GM18868 (cell line): Measurements from ENCODE around the gene CHMP1B.
A peak's percentile ranks its signal among the peaks of the same experiment; 100 is the strongest.

ENCODE experiments used
- ATAC-seq: cut with Tn5 transposase; IDR thresholded peaks from one replicate; pipeline ENCODE4 v1.9.1; 2021; ENCODE audit warnings: mild to moderate bottlenecking, moderate library complexity; ENCODE audit not compliant: unreplicated experiment

CHMP1B gene, protein sequence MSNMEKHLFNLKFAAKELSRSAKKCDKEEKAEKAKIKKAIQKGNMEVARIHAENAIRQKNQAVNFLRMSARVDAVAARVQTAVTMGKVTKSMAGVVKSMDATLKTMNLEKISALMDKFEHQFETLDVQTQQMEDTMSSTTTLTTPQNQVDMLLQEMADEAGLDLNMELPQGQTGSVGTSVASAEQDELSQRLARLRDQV

DNA sequence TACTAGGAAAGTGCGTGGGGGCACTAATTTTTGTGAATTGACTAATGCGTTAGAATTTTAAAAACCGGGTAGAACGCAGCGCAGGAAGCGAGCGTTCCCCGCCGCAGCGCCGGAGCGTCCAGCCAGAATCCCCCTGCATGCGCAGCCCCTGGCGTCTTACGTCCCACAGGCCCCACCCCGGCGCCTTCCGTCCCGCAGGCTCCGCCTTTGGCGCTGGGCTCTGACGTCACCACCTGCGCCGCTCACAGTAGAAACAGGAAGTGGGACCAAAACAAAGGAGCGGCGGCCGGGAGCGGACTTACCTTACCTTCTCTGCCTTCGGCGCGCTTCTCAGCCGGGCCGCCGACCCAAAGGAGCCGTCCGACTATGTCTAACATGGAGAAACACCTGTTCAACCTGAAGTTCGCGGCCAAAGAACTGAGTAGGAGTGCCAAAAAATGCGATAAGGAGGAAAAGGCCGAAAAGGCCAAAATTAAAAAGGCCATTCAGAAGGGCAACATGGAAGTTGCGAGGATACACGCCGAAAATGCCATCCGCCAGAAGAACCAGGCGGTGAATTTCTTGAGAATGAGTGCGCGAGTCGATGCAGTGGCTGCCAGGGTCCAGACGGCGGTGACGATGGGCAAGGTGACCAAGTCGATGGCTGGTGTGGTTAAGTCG, at the start of gene CHMP1B:
Gene CHMP1B, plus strand, starts transcription at position 268 of the 660 bp plus-strand sequence. Its CDS starts 99 bp downstream, at position 367.
- peak; percentile 97 for ATAC-seq

DNA sequence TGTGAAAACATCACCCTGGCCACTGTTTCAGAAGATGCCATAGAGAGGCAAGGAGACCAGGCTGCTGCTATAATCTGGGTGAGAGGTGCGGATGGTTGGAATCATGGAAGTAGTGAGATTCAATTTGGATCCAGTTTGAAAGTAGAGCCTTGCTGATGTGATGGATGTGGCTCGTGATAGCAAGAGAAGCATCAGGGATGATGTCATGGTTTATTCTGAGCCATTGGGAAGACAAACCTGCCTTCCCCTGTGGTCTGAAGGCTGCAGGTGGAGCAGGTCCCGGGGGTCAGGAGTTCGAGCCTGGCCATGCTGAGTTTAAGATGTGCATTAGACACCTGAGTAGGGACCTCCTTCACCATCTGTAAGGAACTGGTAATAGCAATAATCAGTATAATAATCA, 49.6 kb upstream of the CHMP1B start:
- no peak for ATAC-seq

DNA sequence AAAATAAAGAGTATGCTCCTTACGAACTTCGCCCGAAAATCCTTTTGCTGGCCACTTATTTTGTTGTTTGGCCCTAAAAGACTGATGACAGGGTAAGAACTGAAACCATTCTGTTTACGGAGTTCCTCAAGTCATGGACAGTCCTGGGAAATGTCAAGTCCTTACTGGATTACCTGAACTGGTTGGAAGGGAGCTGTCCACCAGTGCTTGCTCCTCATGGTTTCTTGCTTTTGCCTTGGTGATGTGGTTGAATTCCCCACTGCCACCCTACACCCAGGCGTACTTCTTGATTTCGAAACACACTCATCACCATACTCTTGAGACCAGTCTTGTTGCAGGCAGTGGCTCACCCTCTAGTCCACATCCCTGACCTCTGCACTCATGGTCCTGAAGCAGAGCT, 49.1 kb upstream of the CHMP1B start:
- ATAC-seq, result no peak

DNA sequence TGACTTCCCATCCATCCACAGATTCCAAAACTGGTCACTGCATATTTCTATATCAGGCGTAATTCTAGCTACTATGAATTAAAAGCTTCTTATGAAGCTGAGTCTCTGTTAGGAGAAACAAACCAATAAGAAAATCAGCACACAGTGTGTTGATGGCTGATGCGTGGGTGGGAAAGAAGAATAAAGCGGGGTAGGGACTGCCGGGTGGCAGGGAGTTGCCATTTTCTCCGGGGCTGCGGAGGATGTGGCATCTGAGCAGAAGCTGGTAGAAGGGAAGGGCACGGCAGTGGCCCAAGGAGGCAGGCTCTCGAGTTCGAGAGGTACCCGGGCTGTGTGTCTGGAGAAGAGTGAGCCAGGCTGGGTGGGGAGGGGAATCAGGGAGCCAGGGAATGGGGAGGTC, 48.6 kb upstream of the CHMP1B start:
- no peak for ATAC-seq

DNA sequence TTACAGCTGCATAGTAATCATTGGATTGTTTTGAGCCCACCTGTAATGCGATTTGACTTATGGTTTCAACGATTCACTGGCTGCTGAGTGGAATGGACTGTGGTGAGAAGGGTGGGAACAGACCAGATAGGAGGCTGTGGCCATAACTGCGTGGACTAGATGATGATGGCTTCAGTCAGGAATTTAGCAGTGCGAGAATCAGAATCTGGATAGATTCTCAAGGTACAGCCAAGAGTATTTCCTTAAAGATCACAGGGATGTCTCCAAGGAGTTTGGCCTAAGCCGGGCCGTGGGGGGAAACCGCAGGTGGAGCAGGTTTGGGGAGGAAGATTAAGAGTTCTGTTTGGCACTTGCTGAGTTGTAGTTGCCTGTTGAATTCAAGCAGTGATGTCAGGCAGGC, 44.0 kb upstream of the CHMP1B start:
- ATAC-seq, result no peak

DNA sequence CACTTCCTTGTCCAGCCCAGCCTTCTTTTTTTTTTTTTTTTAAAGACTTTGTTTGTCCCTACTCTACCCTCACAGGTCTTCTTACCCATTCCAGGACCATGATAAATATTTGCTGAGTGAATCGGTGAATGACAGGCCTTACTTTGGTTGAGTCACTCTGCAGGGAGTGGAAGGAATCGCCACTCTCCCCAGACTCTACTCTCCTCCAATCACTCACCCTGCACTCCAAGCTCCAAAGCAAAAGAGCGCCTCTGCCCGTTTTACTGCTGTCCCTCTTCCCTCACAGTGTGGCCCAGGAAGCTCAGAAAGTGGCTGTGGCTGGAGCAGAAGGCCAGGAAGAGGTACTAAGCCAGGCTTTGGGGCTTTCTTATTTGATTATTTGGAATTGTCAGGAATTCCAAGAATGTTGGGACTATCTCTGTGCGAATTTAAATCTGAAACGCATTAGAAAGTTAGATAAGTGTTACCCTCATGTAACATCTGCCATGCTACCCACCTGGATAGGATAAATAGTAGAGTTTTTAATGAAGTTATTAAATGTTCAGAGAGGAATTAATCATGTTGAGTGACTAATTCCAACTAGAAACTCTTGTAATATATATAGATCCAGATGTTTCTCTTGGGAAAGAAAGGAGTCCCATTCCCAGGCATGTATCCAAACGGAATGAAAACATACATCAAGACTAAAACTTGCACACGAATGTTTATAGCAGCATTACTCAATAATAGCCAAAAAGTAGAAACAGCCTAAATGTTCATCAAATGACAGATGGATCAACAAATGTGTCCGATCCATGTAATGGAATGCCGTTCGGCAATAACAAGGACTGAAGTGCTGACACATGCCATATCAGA, 43.0 kb upstream of the CHMP1B start:
- no peak for ATAC-seq

DNA sequence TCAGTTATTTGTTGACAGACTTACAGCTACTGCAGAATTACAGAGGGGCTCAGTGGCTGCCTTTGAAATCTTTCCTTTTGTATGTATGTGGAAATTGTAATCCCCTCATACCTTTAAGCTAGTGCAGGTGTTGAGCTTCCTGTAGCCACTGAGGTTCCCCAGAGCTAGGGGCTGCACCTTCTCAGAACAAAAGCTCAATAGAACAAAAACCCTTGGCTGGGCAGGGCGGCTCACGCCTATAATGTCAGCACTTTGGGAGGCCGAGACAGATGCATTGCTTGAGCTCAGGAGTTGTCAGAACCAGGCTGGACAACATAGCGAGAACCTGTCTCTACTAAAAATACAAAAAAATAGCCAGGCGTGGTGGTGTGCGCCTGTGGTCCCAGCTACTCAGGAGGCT, 41.3 kb upstream of the CHMP1B start:
- ATAC-seq, result no peak

DNA sequence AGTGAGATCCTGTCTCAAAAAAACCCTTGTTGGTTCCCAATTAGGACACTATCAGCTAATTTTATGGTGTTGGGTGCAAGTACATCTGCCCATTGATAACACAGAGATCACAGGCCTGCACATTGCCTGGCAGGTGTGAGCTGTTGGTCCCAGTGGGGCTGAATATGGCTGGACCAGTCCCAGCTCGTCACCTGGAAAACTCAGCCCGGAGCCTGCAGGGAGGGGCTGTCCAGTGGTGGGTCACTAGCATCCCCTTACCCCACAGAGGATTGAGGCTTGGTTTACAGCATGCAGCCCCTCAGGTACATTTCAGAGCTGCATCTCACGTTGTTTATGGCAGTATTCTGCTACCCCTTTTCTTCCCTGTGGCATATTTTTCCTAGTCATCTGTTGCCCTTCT, 40.8 kb upstream of the CHMP1B start:
- no peak for ATAC-seq

DNA sequence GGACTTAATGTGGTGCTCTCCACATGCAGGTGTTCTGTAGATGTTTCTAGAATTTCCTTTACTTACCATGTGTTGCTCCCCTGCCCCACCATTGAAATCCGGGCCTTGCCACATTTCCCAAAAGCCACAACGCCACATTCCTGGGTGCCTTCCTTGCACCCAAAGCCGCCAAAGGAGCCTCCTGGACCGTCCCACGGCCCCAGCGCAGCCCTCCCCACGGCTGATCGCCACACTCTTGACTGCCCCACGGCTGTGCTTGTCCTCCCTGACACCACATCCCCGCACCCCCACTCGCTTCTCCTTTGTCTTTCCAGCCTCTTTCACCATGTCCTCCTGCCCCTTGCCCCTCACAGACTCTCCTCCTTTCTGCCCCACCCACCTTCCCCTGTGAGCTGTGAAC, 40.2 kb upstream of the CHMP1B start:
- no peak for ATAC-seq

DNA sequence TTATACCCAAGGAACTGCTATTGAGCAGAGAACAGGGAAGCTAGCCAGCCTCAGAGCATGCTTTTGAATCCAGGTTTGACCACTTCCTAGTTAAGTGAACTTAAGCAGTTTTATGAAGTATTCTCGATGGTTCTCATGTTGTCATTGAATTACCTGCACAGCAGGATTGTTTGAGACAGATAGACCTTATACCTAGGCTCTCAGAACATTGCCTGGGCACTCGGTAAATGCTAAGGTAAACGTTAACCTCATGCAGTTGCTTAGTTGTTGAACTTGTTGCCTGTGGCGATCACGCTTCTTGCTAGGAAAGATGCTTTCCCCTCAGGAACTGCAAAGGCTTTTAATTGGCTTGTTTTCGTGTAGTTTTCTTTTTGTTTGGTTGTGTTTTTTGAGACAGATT, 34.0 kb upstream of the CHMP1B start:
- ATAC-seq, result no peak

DNA sequence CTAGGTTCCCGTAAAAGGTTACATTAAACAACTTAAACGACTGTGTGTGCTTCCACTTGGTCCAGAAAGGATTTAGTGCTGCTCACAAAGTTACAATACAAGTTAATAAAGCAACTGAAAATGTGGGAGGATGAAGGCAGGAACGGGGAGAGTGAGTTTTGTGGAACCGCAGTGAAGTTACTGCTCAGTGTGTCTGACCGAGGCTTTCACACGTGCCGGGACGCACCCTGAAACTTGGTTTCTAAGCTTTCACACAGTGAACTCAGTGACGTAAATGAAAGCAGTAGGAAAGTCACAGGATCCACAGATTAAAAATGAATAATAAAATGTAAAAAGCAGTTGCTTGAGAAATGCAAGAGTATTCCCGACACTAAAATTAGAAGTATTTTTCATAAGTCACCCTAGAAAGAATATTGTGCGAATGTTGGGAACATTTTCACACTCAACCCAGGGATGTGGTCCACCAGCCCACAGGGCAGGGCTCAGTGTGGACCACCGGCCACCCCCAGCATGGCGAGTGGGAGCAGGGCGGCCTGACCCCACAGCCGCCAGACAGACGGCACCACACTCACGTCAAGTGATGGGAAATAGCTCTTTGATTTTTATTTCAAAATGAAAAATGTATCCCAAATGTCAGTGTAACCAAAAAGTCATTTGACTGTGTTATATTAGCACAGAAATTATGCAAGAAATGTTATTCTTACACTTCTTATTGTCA, 32.6 kb upstream of the CHMP1B start:
- no peak for ATAC-seq

DNA sequence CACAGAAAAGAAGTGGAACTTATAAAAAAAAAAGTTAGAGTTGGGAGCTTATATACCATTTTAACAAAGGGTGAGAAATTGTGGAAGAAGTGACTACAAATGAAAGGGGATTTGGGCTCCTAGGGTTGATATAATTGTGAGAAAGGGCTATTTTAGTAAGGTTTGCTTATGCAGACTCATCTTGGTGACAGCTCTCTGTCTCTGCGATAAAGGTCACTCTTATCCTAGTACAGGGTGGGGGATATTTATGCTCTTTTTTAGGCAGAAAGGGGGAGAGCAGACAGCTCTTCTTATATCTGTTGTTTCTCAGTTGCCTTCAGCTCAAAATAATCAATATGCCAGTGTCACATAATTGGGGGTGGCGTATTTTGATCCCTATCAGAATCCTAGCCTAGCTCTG, 31.3 kb upstream of the CHMP1B start:
- ATAC-seq, result no peak

DNA sequence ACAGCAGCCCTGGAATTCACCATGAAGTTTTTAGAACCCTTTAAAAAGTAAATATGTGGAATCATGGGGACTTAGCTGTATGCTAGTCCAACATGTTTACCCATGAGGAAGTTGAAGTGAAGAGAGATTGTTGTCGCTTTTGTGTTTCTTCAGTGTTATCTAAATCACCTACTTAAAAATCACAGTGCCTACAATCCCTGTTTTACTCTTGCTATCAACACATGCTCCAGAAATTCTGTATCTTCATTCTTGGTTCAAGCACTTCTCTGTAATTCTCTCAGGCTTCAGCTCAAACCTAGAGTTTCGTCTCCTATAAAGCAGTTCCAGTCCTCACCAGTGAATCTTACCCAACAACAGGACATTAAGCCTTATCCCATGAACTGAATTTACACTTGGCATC, 30.5 kb upstream of the CHMP1B start:
- ATAC-seq, result no peak

DNA sequence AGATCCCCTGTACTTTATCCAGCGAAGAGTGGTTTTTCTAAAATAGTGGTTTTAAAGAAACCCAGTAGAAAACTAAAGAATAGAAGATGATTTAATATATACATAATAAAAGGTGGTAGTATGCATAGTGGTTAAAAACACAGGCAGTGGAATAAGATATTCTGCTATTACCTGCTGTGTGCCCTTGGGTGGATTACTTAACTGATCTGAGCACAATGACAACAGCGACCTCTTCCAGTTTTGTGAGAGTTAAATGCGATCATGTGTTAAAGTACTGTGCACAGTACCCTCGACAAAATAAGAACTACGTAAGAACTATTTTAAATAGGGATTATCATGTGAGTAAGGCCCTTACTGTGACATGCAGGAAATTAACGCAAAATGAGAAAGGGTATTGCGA, 30.0 kb upstream of the CHMP1B start:
- no peak for ATAC-seq

DNA sequence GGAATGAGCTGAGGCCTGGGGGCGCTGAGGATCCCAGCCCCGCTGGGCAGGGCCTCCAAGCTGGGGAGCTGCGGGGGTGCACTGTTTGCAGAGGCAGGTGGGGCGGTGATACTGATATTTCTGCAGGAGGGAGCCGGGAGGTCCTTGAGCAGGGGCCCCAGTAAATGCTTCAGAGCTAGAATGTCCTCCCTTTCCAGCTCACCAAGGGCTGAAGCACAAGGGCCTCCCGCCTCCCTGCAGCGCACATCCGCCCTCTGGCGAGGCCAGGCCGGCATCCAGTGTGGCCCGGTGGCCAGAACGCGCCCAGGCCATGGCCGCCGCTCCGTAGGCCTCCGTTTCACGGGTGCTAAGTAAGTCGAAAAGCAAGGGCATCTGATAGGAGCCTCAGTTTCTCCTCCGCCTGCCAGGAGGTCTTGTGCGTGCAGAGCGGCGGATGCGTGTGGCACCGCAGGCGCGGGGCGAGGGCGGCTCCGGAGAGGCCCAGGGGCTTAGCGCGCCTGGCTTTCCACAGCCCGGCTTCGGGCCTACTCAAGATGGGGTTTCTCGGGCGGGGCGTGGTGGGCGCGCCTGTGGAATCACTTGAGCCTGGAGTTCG, 29.5 kb upstream of the CHMP1B start:
- no peak for ATAC-seq

DNA sequence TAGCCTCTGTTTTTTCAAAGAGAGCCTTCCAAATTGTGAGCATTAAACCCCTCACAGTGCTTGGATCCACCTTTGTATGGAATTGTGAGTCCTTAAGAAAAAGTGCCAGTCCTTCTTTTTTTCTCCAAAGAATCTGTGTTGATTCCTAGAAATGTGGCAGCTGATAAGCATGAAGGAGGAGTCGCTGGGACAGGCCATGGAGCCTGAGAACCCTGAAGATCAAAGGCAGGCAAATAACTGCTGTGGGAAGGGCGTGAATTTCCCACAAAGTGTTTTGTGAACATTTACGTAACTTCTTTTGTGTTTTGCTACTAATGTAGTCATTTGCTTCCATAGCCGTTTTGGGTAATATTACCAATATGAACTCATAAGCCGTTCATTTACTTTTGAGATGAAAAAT, 27.7 kb upstream of the CHMP1B start:
- ATAC-seq, result no peak

DNA sequence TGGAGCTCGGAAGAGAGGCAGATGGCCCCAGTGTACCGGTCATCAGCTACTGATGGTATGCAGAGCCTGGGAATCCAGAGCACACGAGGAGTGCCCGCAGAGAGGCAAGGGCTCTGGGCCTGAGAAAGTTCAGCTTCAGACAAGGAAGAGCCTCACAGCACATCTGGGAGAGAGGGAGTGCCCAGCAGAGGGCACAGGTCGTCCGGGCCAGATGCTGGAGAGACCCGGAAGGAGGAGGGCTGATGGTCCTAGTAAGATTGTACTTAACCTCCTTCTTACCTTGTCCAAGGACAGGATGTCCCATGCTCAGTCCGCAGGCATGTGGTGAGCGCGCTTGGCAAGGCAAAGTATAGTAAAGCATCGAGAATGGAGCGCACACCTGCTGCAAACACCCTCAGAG, 24.4 kb upstream of the CHMP1B start:
- no peak for ATAC-seq

DNA sequence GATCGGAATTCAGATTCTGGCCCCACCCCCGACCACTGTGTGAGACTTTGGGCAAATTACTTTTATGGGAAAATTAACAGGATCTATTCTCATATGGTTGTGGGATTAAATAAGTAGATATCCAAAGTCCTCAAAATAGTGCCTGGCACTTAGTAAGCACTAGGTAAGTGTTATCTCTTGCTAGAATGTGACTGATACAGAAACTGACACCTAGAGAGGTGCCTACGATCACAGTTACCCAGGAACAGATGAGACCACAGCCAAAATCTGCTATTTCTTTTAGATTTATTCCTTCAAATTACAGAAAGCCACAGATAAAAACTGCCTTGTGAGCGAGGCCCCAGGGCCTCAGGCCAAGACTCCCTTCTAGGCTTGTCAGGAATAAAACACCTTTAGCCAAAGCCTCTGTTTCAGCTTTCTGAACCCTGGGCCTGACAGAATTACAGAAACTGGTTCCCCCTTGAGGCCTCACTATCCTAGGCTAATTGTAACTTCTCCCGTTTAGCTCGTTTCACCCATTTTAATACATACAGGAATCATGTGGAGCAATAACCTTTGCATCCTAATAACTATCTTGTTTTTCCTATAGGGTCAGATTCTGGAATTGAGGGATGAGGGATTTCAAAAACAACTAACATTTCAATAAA, 22.3 kb upstream of the CHMP1B start:
- ATAC-seq, result peak; percentile 48

DNA sequence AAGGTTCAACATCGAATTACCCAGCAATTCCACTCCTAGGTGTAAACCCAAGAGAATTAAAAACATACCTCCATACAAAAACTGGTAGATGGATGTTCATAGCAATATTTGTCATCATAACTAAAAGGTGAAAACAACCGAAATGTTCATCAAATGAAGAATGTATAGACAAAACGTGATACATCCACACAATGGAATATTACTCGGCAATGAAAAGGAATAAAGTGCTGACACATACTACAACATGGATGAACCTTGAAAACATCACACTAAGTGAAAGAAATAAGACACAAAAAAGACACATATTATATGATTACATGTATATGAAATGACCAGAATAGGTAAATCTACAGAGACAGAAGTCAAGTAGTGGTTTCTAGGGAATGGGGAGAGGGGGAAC, 20.6 kb upstream of the CHMP1B start:
- no peak for ATAC-seq

DNA sequence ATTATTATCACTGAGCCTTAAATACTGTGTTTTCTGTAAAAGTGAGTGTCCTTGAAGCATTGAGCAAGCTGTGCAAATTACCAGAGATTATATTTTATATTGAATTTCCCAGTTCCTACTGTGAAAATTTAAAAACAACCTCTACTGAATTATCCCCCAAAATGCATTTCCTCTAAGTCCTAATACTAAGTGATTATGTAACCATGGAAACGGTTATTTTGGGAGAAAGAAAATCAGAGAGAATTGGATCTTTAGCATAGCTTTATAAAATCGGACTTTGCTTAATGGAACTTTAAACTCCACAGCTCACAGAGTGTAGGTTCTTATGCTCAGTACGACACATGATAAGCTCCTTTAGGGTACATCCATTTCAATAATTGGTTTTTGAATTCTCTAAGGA, 19.3 kb upstream of the CHMP1B start:
- no peak for ATAC-seq

DNA sequence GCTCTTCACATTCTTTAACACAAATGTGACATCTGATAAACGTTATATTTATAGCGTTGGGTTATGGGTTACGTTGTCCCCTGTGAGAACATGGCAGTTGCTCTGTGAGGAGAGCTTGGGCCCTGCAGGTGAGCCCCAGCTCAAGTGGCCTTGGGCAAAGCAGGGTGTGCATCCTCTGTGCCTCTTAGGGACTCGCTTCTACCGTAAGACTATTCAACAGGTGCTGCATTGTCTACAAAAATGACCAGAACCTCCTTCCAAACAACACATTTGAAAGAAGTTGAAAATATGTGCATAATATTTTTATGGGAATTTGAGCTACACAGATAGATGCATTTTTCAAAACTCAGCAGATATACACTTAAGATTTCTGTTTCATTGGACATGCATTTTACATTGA, 16.4 kb upstream of the CHMP1B start:
- no peak for ATAC-seq
